Ascending aorta (tissue), 2 donors: ENCODE data around the gene C1QTNF8. TPM values are rescaled to one million over a fixed set of nuclear protein-coding genes. Genes with fewer than 3 reads are reported as not detected.

Source experiments
- DNase-seq, 2 donors: peaks; one replicate each; pipeline ENCODE4 v3.0.0-alpha.2; 2019; ENCODE audit warnings: low spot score in 2 of 2
- H3K27ac ChIP-seq, 2 donors: fragments of 200-600 bp; sonication (generic); one replicate each; pipeline ENCODE4 v1.5.1; 2016 to 2017; ENCODE audit warnings: mild to moderate bottlenecking in 1 of 2
- H3K27me3 ChIP-seq: fragments of 200-600 bp; sonication (generic); one replicate; pipeline ENCODE4 v1.5.1; 2017
- H3K36me3 ChIP-seq, 2 donors: fragments of 200-600 bp; sonication (generic); one replicate each; pipeline ENCODE4 v1.5.1; 2016
- H3K4me1 ChIP-seq, 2 donors: fragments of 200-600 bp; sonication (generic); one replicate each; pipeline ENCODE4 v1.5.1; 2016 to 2017; ENCODE audit warnings: mild to moderate bottlenecking in 1 of 2
- H3K4me3 ChIP-seq, 2 donors: fragments of 200-600 bp; sonication (generic); one replicate each; pipeline ENCODE4 v1.5.1; 2016 to 2017; ENCODE audit warnings: mild to moderate bottlenecking in 1 of 2
- H3K9me3 ChIP-seq, 2 donors: fragments of 200-600 bp; sonication (generic); one replicate each; pipeline ENCODE4 v1.5.1; 2016
- CTCF ChIP-seq, 3 experiments: fragments of 200-600 bp in 2 of 3; fragments of 450-650 bp in 1 of 3; sonication (generic) in 2 of 3; IDR thresholded peaks; one replicate each; pipeline ENCODE4 v1.5.1; 2016 to 2019; ENCODE audit warnings: antibody characterized with exemption in 3 of 3, mild to moderate bottlenecking in 1 of 3, moderate library complexity in 1 of 3
- intact Hi-C: fragments of 100-400 bp; cut with DNase I; formaldehyde crosslinking; loops from one replicate; pipeline ENCODE4 v1.15.1; 2023
- total RNA-seq: library from RNA; depleted of rRNA; stranded (reverse); fragments of >200 nt; gene quantifications from one replicate; pipeline ENCODE4 v1.1.0, GENCODE V29; 2016

Gene C1QTNF8
- total RNA-seq, 1 donor from 2014 or later, result not detected

GRCh38 chr16:1134776-1135458, 38.9 kb upstream of the C1QTNF8 start:
- no peaks in the 10 kb centered on the region for H3K27me3 ChIP-seq
- H3K36me3 ChIP-seq, result no peaks in the 10 kb centered on the region
- H3K27ac ChIP-seq, result no peak overlapping the region
- H3K9me3 ChIP-seq, result no peaks in the 10 kb centered on the region
- DNase-seq, result no peak
- H3K4me1 ChIP-seq, result no peaks in the 10 kb centered on the region
- H3K4me3 ChIP-seq, result no peak overlapping the region
- no peak for TF ChIP-seq CTCF (IDR thresholded peaks at IDR 0.05)
- intact Hi-C loops, result no loop called here

GRCh38 chr16:1133810-1134520, 37.9 kb upstream of the C1QTNF8 start:
- Histone ChIP-seq H3K4me1 (no peaks in the 10 kb centered on the region), H3K36me3 (no peaks in the 10 kb centered on the region), H3K27ac (no peak overlapping the region), H3K4me3 (no peak overlapping the region), H3K9me3 (no peaks in the 10 kb centered on the region), H3K27me3 (no peaks in the 10 kb centered on the region)
- DNase-seq, result no peak
- no peak for TF ChIP-seq CTCF (IDR thresholded peaks at IDR 0.05)
- intact Hi-C loops, result no loop called here

GRCh38 chr16:1133271-1133670, 37.2 kb upstream of the C1QTNF8 start:
- H3K36me3 ChIP-seq, result no peaks in the 10 kb centered on the region
- no peaks in the 10 kb centered on the region for H3K27me3 ChIP-seq
- no peaks in the 10 kb centered on the region for H3K9me3 ChIP-seq
- DNase-seq, result no peak
- no peaks in the 10 kb centered on the region for H3K4me1 ChIP-seq
- intact Hi-C loops, result no loop called here
- no peak for TF ChIP-seq CTCF (IDR thresholded peaks at IDR 0.05)
- H3K4me3 ChIP-seq, result no peak overlapping the region
- H3K27ac ChIP-seq, result no peak overlapping the region

GRCh38 chr16:1132431-1132830, 36.4 kb upstream of the C1QTNF8 start:
- Histone ChIP-seq H3K27me3 (no peaks in the 10 kb centered on the region), H3K36me3 (no peaks in the 10 kb centered on the region), H3K27ac (no peak overlapping the region), H3K4me3 (no peak overlapping the region), H3K4me1 (no peaks in the 10 kb centered on the region), H3K9me3 (no peaks in the 10 kb centered on the region)
- no peak for TF ChIP-seq CTCF (IDR thresholded peaks at IDR 0.05)
- DNase-seq, result no peak
- intact Hi-C loops, result no loop called here

GRCh38 chr16:1131378-1131994, 35.4 kb upstream of the C1QTNF8 start:
- Histone ChIP-seq H3K9me3 (no peaks in the 10 kb centered on the region), H3K36me3 (no peaks in the 10 kb centered on the region), H3K4me3 (no peak overlapping the region), H3K4me1 (no peaks in the 10 kb centered on the region), H3K27me3 (no peaks in the 10 kb centered on the region), H3K27ac (no peak overlapping the region)
- DNase-seq, result no peak
- no peak for TF ChIP-seq CTCF (IDR thresholded peaks at IDR 0.05)
- intact Hi-C loops, result no loop called here
